ENCODE results near the gene SLC16A10. TPM values are rescaled to one million over a fixed set of nuclear protein-coding genes. Genes with fewer than 3 reads are reported as not detected.

SLC16A10 gene
- total and polyA plus RNA-seq, 2 donors (not counting 3 experiments of a cell fraction or from before 2014, with no cell fraction given) = not detected

DNA sequence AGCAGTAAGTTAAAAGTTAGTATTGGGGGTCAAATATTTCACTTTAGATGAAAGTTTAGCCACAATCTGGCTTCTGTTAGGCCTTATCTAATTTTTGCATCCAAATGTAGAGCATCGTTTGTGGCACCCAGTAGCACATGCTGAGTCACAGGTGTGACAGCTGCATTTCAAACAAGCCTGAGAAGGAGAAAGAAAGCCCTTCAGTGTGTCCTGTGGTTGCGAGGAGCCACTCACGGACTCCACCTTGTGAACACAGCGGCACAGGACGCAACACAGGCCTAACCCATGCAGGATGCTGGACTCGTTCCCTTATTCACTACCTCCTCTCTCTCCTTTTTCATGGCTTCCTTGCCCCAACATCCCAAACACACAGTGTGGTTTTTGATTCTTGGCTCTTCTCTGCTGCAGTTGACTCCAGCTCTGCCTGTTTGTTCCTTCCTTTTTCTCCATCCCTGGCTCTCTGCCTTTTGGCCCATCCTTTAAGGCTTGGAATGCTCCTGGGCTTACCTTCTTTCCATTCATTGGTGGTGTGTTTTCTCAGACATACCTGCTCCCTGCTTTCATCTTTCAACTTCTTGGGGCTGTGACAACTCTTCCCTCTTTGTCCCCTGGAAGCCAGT is 124.2 kb downstream of the SLC16A10 start:
- DNase-seq (ENCODE audit: low read depth, low spot score) (no peak), FAIRE-seq (no peak)
- dilution Hi-C loops (cut with MboI; ENCODE audit: extremely low pct_ligation_motif_present, low sequenced_read_pairs) (no loop called here), intact Hi-C loops (cut with micrococcal nuclease) (loop anchor here (2.0 to 10.0 kb wide), 3 partner anchors 201 to 757 kb away; no protein-coding TSS in a partner anchor)
- POLR2A ChIA-PET = no interaction called here
- H3K9me1 ChIP-seq (replicated peaks; ENCODE audit: control insufficient read depth, extremely low read depth, insufficient read depth, low read length) = no peaks in the 10 kb centered on the region
- no peak overlapping the region for H3K4me2 ChIP-seq (ENCODE audit: insufficient read depth, low read length)
- no peaks in the 10 kb centered on the region for H3K9me3 ChIP-seq (replicated peaks; ENCODE audit: control insufficient read depth, insufficient read depth, low read length)
- no peak overlapping the region for H3K4me3 ChIP-seq (replicated peaks in 1 of 3; ENCODE audit: insufficient read depth in 1 of 3, low read depth in 1 of 3, low read length in 3 of 3)
- CTCF ChIA-PET = interaction anchor here (3.2 kb wide), 1 partner anchor 200 kb away, joined by 14 read pairs; no protein-coding TSS in a partner anchor
- TF ChIP-seq, protein P1, sequence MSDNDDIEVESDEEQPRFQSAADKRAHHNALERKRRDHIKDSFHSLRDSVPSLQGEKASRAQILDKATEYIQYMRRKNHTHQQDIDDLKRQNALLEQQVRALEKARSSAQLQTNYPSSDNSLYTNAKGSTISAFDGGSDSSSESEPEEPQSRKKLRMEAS (IDR thresholded peaks at IDR 0.05; ENCODE audit: insufficient read depth, insufficient read length) = no peak
- TF ChIP-seq POLR2AphosphoS5 (IDR thresholded peaks at IDR 0.05; ENCODE audit: insufficient read depth, low read depth, low read length) = no peak
- no peaks in the 10 kb centered on the region for H3K36me3 ChIP-seq (ENCODE audit: control insufficient read depth in 2 of 2, extremely low read depth in 1 of 2, insufficient read depth in 2 of 2, low read length in 2 of 2)
- H4K20me1 ChIP-seq (replicated peaks; ENCODE audit: control insufficient read depth, extremely low read depth, insufficient read depth, low read length) = no peaks in the 10 kb centered on the region
- H3K9ac ChIP-seq (replicated peaks; ENCODE audit: extremely low read depth, insufficient read depth, low read length) = no peak overlapping the region
- no peaks in the 10 kb centered on the region for H3K4me1 ChIP-seq (ENCODE audit: control insufficient read depth, extremely low read depth, insufficient read depth, low read length)
- H3K27me3 ChIP-seq (ENCODE audit: control insufficient read depth in 2 of 2, insufficient read depth in 2 of 2, low read length in 2 of 2) = no peaks in the 10 kb centered on the region
- no peak overlapping the region for H3K27ac ChIP-seq (ENCODE audit: insufficient read depth, low read depth, low read length)
- no peaks in the 10 kb centered on the region for H3K79me2 ChIP-seq (ENCODE audit: control insufficient read depth, insufficient read depth, low read length)
- no peak overlapping the region for H2AFZ ChIP-seq (ENCODE audit: low read depth, low read length)
- no TSS peak for BruUV-seq (replicated peaks)

DNA sequence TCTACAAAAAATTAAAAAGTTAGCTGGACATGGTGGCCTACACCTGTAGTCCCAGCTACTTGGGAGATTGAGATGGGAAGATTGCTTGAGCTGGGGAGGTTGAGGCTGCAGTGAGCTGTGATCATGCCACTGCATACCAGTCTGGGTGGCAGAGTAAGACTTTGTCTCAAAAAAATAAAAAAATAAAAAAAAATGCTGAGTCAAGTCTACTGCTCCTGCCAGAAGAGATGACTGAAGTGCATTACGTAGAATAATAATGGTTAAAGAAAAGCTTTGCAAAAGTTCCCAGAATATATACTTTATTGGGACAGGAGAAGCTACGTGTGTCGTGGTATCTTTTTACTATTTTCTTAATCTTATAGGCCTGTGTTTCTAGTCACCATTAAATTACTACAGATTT is 125.3 kb downstream of the SLC16A10 start:
- BruUV-seq (replicated peaks) = no TSS peak
- CTCF ChIA-PET = interaction anchor here (3.0 to 3.2 kb wide), 2 partner anchors 155 to 201 kb away, joined by 12 to 14 read pairs; no protein-coding TSS in a partner anchor
- H3K27ac ChIP-seq (ENCODE audit: insufficient read depth, low read depth, low read length) = no peak overlapping the region

More for the DNA sequence above, 125.3 kb downstream of the SLC16A10 start:
- no peaks in the 10 kb centered on the region for H3K9me3 ChIP-seq (replicated peaks; ENCODE audit: control insufficient read depth, insufficient read depth, low read length)
- no peaks in the 10 kb centered on the region for H3K9me1 ChIP-seq (replicated peaks; ENCODE audit: control insufficient read depth, extremely low read depth, insufficient read depth, low read length)
- no peaks in the 10 kb centered on the region for H3K4me1 ChIP-seq (ENCODE audit: control insufficient read depth, extremely low read depth, insufficient read depth, low read length)
- no peak for FAIRE-seq
- POLR2A ChIA-PET = interaction anchor here (0.6 kb wide), 1 partner anchor 24 kb away, joined by 3 read pairs; no protein-coding TSS in a partner anchor
- H3K27me3 ChIP-seq (ENCODE audit: control insufficient read depth in 2 of 2, insufficient read depth in 2 of 2, low read length in 2 of 2) = peaks cover 0 to 3% of the 10 kb centered on the region in 2 experiments
- no peak overlapping the region for H3K9ac ChIP-seq (replicated peaks; ENCODE audit: extremely low read depth, insufficient read depth, low read length)
- no peak overlapping the region for H3K4me2 ChIP-seq (ENCODE audit: insufficient read depth, low read length)
- intact Hi-C loops (cut with micrococcal nuclease) (loop anchor here (5.0 to 10.0 kb wide), 2 partner anchors 685 to 758 kb away; no protein-coding TSS in a partner anchor), dilution Hi-C loops (cut with MboI; ENCODE audit: extremely low pct_ligation_motif_present, low sequenced_read_pairs) (no loop called here)
- DNase-seq (ENCODE audit: low read depth, low spot score) = no peak
- H3K79me2 ChIP-seq (ENCODE audit: control insufficient read depth, insufficient read depth, low read length) = no peaks in the 10 kb centered on the region
- no peak overlapping the region for H3K4me3 ChIP-seq (replicated peaks in 1 of 3; ENCODE audit: insufficient read depth in 1 of 3, low read depth in 1 of 3, low read length in 3 of 3)
- no peak overlapping the region for H2AFZ ChIP-seq (ENCODE audit: low read depth, low read length)
- no peaks in the 10 kb centered on the region for H4K20me1 ChIP-seq (replicated peaks; ENCODE audit: control insufficient read depth, extremely low read depth, insufficient read depth, low read length)
- TF ChIP-seq MYC (IDR thresholded peaks at IDR 0.05; ENCODE audit: low read depth, low read length) = no peak
- no peak for TF ChIP-seq GATA2 (IDR thresholded peaks at IDR 0.05; ENCODE audit: insufficient read depth, insufficient read length, low read depth, low read length)
- TF ChIP-seq FOS (IDR thresholded peaks at IDR 0.05; ENCODE audit: borderline replicate concordance, insufficient read depth, low read length) = no peak
- no peak for TF ChIP-seq JUN (IDR thresholded peaks at IDR 0.05; ENCODE audit: borderline replicate concordance, insufficient read depth, insufficient read length, low read depth)
- TF ChIP-seq POLR2AphosphoS5 (IDR thresholded peaks at IDR 0.05; ENCODE audit: insufficient read depth, low read depth, low read length) = no peak
- TF ChIP-seq, protein P1 (IDR thresholded peaks at IDR 0.05; ENCODE audit: insufficient read depth, insufficient read length) = no peak
- no peak for TF ChIP-seq EZH2 (IDR thresholded peaks at IDR 0.05; ENCODE audit: borderline replicate concordance, low read depth, low read length, severe bottlenecking)
- TF ChIP-seq POLR2A (IDR thresholded peaks at IDR 0.05; ENCODE audit: low read depth, low read length) = no peak
- no peaks in the 10 kb centered on the region for H3K36me3 ChIP-seq (ENCODE audit: control insufficient read depth in 2 of 2, extremely low read depth in 1 of 2, insufficient read depth in 2 of 2, low read length in 2 of 2)

Measured in endothelial cell of umbilical vein (primary cell).